Chondrocyte (in vitro differentiated cells): Measurements from ENCODE around the gene ARHGEF25. TPM values are rescaled to one million over a fixed set of nuclear protein-coding genes. Genes with fewer than 3 reads are reported as not detected.

Experiments used
- DNase-seq: peaks from one replicate; pipeline ENCODE4 v3.0.0; 2021; ENCODE audit warnings: mixed read lengths, low spot score
- H3K27ac Mint-ChIP-seq: one replicate; pipeline ENCODE4 v1.8.0; 2021; ENCODE audit warnings: mild to moderate bottlenecking, moderate library complexity, mixed read lengths; ENCODE audit not compliant: unreplicated experiment
- H3K27me3 Mint-ChIP-seq: 2 replicates; pipeline ENCODE4 v1.8.0; 2021; ENCODE audit warnings: low read depth, mixed read lengths
- H3K36me3 Mint-ChIP-seq: 2 replicates; pipeline ENCODE4 v1.8.0; 2021; ENCODE audit warnings: low read depth, mixed read lengths
- H3K4me1 Mint-ChIP-seq: 2 replicates; pipeline ENCODE4 v1.8.0; 2021; ENCODE audit warnings: low read depth, mild to moderate bottlenecking, mixed read lengths
- H3K4me3 Mint-ChIP-seq: one replicate; pipeline ENCODE4 v1.8.0; 2021; ENCODE audit warnings: mild to moderate bottlenecking, moderate library complexity, mixed read lengths; ENCODE audit not compliant: unreplicated experiment
- H3K9me3 Mint-ChIP-seq: 2 replicates; pipeline ENCODE4 v1.8.0; 2021; ENCODE audit warnings: low read depth, mixed read lengths
- CTCF ChIP-seq: fragments of 200-600 bp; sonication (generic); IDR thresholded peaks from 2 replicates; pipeline ENCODE4 v1.5.0; 2021; ENCODE audit warnings: antibody characterized with exemption, mild to moderate bottlenecking, moderate library complexity
- total RNA-seq: library from RNA; stranded (reverse); gene quantifications from 3 replicates; pipeline ENCODE4 v1.2.1, GENCODE V29; 2021

ARHGEF25 gene
- total RNA-seq, 1 donor from 2014 or later: 29.0 TPM

- Mint-ChIP-seq H3K9me3 (no peaks in the 10 kb centered on the region), H3K4me1 (peaks cover 25% of the 10 kb centered on the region), H3K27ac (peak overlapping the region; percentile 94), H3K27me3 (no peaks in the 10 kb centered on the region), H3K36me3 (peaks cover 21% of the 10 kb centered on the region), H3K4me3 (no peak overlapping the region)
- no peak for DNase-seq
- TF ChIP-seq CTCF: no peak
These were observed 7.9 kb upstream of the ARHGEF25 start for GRCh38 chr12:57603324-57603723.

DNA sequence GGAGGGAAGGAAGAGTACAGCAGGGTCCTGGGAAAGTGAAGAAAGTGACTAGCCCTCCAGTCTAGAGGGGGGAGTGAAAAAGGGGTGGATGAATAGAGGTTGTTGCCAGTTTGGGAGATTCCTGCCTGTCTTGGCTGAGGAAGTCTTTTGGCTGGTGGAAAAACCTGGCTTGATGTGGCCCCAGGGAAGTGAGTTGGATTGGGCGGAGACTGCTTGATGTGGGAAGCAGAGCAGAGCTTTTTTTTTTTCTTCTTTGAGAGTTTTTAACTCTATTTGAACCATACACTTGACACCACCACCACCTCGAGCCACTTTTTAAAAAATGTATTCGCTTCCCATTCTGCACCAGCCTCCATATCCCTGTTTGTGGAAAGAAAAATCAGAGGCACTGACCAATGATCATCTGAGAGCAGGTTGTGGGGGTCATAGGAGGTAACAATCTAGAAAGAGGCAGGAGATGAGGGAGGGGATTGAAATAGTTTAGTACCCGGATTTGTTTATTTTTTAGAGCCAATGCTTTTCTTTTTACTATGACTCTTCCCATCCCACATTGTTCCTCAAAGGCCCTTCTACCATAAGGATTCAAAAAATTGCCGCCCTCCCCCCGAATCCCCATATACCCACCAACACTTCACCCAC is 7.3 kb upstream of the ARHGEF25 start:
- H3K4me3 Mint-ChIP-seq: peak overlapping the region; percentile 77
- peak overlapping the region; percentile 94 for H3K27ac Mint-ChIP-seq
- TF ChIP-seq CTCF: no peak
- DNase-seq: no peak
- peaks cover 21% of the 10 kb centered on the region for H3K36me3 Mint-ChIP-seq
- no peaks in the 10 kb centered on the region for H3K9me3 Mint-ChIP-seq
- H3K27me3 Mint-ChIP-seq: no peaks in the 10 kb centered on the region
- H3K4me1 Mint-ChIP-seq: peaks cover 25% of the 10 kb centered on the region

DNA sequence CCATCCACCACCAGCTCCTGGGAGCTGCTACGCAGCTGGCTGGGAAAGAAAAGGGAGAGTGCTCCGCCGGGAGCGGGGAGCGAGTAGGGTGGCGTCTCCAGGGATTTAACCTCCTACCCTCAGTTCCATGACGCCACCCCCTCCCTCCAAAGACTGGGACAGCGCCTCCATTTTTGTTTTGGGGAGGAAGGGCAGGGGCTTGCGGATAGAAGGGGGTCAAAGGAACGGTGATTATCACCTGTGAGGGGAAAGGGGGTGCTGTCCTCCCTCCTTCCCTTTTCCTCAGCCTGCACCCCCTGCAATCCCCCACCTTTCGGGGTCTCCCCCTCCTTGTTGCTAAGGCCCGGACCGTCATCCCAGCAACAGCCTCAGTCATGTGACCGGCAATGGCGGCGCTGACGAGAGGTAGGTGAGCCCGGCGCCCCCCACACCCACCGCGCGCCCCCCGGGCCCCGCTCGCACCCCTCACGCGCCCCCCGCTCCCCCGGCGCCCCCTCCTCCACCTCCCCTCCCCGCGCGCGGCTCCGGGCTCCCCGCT is 6.7 kb upstream of the ARHGEF25 start, which contains the start of gene DTX3:
Gene DTX3 (plus strand): TSS at position 371 of the 538 bp plus-strand sequence. CDS start 1,694 bp downstream, outside the sequence.
- DNase-seq: no peak
- Mint-ChIP-seq H3K4me1 (peaks cover 31% of the 10 kb centered on the region), H3K9me3 (no peaks in the 10 kb centered on the region), H3K4me3 (peak within 1 kb of the TSS; percentile 77), H3K36me3 (peaks cover 18% of the 10 kb centered on the region), H3K27me3 (no peaks in the 10 kb centered on the region), H3K27ac (peak within 1 kb of the TSS; percentile 94)
- no peak for TF ChIP-seq CTCF

DNA sequence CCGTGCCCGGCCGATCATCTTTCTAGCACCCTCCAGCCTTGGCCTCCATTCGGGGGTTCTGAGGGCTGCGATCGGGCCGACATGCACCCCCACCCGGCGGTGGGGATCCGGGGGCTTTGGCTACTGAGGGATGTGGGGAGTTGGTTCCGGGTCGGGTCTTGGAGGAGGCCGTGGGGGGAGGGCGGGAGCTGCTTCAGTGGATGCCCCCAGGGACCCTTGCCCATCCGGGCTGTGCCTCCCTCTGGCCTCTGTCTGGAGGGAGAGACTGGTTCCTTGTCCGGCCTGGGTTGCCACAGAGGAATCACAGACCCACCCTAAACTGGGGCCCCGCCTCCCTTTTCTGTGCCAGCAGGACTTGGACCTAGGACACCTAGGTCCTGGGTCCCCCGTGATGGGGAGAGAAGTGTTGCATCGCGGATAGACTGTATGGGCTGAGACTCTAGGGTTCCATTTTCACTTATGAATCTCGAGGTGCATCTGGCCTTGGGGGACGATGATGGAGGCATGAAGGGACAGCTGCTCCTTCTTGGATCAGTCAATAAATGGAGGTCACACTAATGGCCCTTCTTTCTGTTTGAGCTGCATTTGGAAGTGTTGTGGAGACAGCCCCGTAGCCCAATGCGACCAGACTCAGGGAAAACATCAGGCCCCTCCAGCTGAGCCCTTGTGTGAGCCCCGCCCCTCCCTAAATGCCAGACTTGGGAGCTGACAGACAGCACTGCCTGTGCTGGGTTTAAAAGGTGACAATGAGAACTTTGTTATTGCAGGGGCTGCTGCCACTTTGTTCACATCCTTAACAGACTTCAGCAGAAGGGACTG is 6.0 kb upstream of the ARHGEF25 start:
- no peak for DNase-seq
- H3K4me3 Mint-ChIP-seq: peak overlapping the region; percentile 77
- H3K36me3 Mint-ChIP-seq: peaks cover 14% of the 10 kb centered on the region
- TF ChIP-seq CTCF: no peak
- H3K27me3 Mint-ChIP-seq: no peaks in the 10 kb centered on the region
- H3K27ac Mint-ChIP-seq: peak overlapping the region; percentile 84
- peaks cover 36% of the 10 kb centered on the region for H3K4me1 Mint-ChIP-seq
- no peaks in the 10 kb centered on the region for H3K9me3 Mint-ChIP-seq

- Mint-ChIP-seq H3K36me3 (peaks cover 11% of the 10 kb centered on the region), H3K27ac (peak overlapping the region; percentile 84), H3K4me3 (peak overlapping the region; percentile 77), H3K9me3 (no peaks in the 10 kb centered on the region), H3K27me3 (no peaks in the 10 kb centered on the region), H3K4me1 (peaks cover 43% of the 10 kb centered on the region)
- DNase-seq: no peak
- no peak for TF ChIP-seq CTCF
These were observed 5.4 kb upstream of the ARHGEF25 start for GRCh38 chr12:57605811-57606311.
